ENCODE data around the gene THBD. TPM values are rescaled to one million over a fixed set of nuclear protein-coding genes. Genes with fewer than 3 reads are reported as not detected.

Gene THBD
- total RNA-seq, 1 donor from 2014 or later = not detected

- Mint-ChIP-seq H3K4me1 (no peaks in the 10 kb centered on the region), H3K27ac (no peak overlapping the region), H3K9me3 (no peaks in the 10 kb centered on the region), H3K4me3 (no peak overlapping the region), H3K27me3 (no peaks in the 10 kb centered on the region), H3K36me3 (ENCODE audit: low read depth) (no peaks in the 10 kb centered on the region)
- ChIA-PET CTCF (no interaction called here), POLR2A (no interaction called here)
- ATAC-seq (ENCODE audit: low read depth) = no peak
- intact Hi-C loops (cut with micrococcal nuclease) = no loop called here
- DNase-seq = no peak
- TF ChIP-seq, protein P1, sequence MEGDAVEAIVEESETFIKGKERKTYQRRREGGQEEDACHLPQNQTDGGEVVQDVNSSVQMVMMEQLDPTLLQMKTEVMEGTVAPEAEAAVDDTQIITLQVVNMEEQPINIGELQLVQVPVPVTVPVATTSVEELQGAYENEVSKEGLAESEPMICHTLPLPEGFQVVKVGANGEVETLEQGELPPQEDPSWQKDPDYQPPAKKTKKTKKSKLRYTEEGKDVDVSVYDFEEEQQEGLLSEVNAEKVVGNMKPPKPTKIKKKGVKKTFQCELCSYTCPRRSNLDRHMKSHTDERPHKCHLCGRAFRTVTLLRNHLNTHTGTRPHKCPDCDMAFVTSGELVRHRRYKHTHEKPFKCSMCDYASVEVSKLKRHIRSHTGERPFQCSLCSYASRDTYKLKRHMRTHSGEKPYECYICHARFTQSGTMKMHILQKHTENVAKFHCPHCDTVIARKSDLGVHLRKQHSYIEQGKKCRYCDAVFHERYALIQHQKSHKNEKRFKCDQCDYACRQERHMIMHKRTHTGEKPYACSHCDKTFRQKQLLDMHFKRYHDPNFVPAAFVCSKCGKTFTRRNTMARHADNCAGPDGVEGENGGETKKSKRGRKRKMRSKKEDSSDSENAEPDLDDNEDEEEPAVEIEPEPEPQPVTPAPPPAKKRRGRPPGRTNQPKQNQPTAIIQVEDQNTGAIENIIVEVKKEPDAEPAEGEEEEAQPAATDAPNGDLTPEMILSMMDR (IDR thresholded peaks at IDR 0.05) = no peak
Measured at GRCh38 chr20:23081263-23081819, 31.9 kb upstream of the THBD start.

GRCh38 chr20:23080521-23080920, 31.0 kb upstream of the THBD start:
- no peaks in the 10 kb centered on the region for H3K36me3 Mint-ChIP-seq (ENCODE audit: low read depth)
- DNase-seq (no peak), ATAC-seq (ENCODE audit: low read depth) (no peak)
- ChIA-PET POLR2A (no interaction called here), CTCF (no interaction called here)
- no peak overlapping the region for H3K4me3 Mint-ChIP-seq
- intact Hi-C loops (cut with micrococcal nuclease) = no loop called here
- TF ChIP-seq, protein P1 (IDR thresholded peaks at IDR 0.05) = no peak
- H3K4me1 Mint-ChIP-seq = no peaks in the 10 kb centered on the region
- no peaks in the 10 kb centered on the region for H3K9me3 Mint-ChIP-seq
- no peaks in the 10 kb centered on the region for H3K27me3 Mint-ChIP-seq
- no peak overlapping the region for H3K27ac Mint-ChIP-seq

GRCh38 chr20:23079926-23080325, 30.5 kb upstream of the THBD start:
- H3K4me1 Mint-ChIP-seq = no peaks in the 10 kb centered on the region
- ChIA-PET CTCF (no interaction called here), POLR2A (no interaction called here)
- no peak overlapping the region for H3K27ac Mint-ChIP-seq
- intact Hi-C loops (cut with micrococcal nuclease) = no loop called here
- no peak overlapping the region for H3K4me3 Mint-ChIP-seq
- no peak for ATAC-seq (ENCODE audit: low read depth)
- no peaks in the 10 kb centered on the region for H3K27me3 Mint-ChIP-seq
- TF ChIP-seq, protein P1 (IDR thresholded peaks at IDR 0.05) = no peak
- no peak for DNase-seq
- H3K9me3 Mint-ChIP-seq = no peaks in the 10 kb centered on the region
- H3K36me3 Mint-ChIP-seq (ENCODE audit: low read depth) = no peaks in the 10 kb centered on the region

- Mint-ChIP-seq H3K27ac (no peak overlapping the region), H3K36me3 (ENCODE audit: low read depth) (no peaks in the 10 kb centered on the region), H3K4me3 (no peak overlapping the region), H3K9me3 (no peaks in the 10 kb centered on the region), H3K4me1 (no peaks in the 10 kb centered on the region), H3K27me3 (no peaks in the 10 kb centered on the region)
- intact Hi-C loops (cut with micrococcal nuclease) = no loop called here
- ATAC-seq (ENCODE audit: low read depth) = no peak
- TF ChIP-seq, protein P1 (IDR thresholded peaks at IDR 0.05) = no peak
- CTCF ChIA-PET = no interaction called here
- DNase-seq = no peak
- POLR2A ChIA-PET = no interaction called here
Measured at GRCh38 chr20:23079016-23079351, 29.5 kb upstream of the THBD start.

- TF ChIP-seq, protein P1 (IDR thresholded peaks at IDR 0.05) = no peak
- intact Hi-C loops (cut with micrococcal nuclease) = no loop called here
- Mint-ChIP-seq H3K27ac (no peak overlapping the region), H3K4me3 (no peak overlapping the region), H3K36me3 (ENCODE audit: low read depth) (no peaks in the 10 kb centered on the region), H3K9me3 (no peaks in the 10 kb centered on the region), H3K4me1 (no peaks in the 10 kb centered on the region), H3K27me3 (no peaks in the 10 kb centered on the region)
- no peak for DNase-seq
- CTCF ChIA-PET = no interaction called here
- POLR2A ChIA-PET = no interaction called here
- ATAC-seq (ENCODE audit: low read depth) = no peak
Measured at GRCh38 chr20:23078351-23079015, 29.0 kb upstream of the THBD start.

Data from activated B cell treated with CpG ODN at 0.5 μM for 24 hours (primary cell).